PC-3 (cell line): ENCODE data around the gene PTPN22. TPM values are rescaled to one million over a fixed set of nuclear protein-coding genes. Genes with fewer than 3 reads are reported as not detected.

Source experiments
- ATAC-seq: fragments of 200-7000 bp; cut with Tn5 transposase; 2 replicates; pipeline ENCODE4 v1.9.1; 2020; ENCODE audit warnings: mild to moderate bottlenecking, moderate library complexity
- BruUV-seq: library from RNA; stranded (reverse); fragments of 400-500 nt; replicated peaks from 2 replicates; lab custom pipeline; 2021; lab: Mats Ljungman, UMichigan
- CTCF ChIA-PET: fragments of 300-600 bp; sonication (Branson Sonifier 250); formaldehyde crosslinking; loops from one replicate; lab custom pipeline; 2022; ENCODE audit warnings: antibody characterized with exemption; lab: Charles Lee
- POLR2A ChIA-PET: fragments of 300-600 bp; sonication (Branson Sonifier 250); formaldehyde crosslinking; loops from one replicate; lab custom pipeline; 2022; ENCODE audit warnings: antibody characterized with exemption; ENCODE audit not compliant: unreplicated experiment; lab: Charles Lee
- DNase-seq: peaks from one replicate; pipeline ENCODE4 v3.0.0-alpha.2; 2015
- H2AFZ ChIP-seq: fragments of 300-600 bp; sonication (generic); 2 replicates; pipeline ENCODE4 v1.6.0; 2016; ENCODE audit warnings: antibody characterized with exemption, low read length
- H3F3A ChIP-seq: fragments of 300-600 bp; sonication (generic); one replicate; pipeline ENCODE4 v1.6.0; 2017; ENCODE audit warnings: antibody characterized with exemption, low read length, control low read depth, mild to moderate bottlenecking; ENCODE audit not compliant: unreplicated experiment
- H3K27ac ChIP-seq: fragments of 300-600 bp; sonication (generic); 2 replicates; pipeline ENCODE4 v1.5.1; 2016; ENCODE audit warnings: mild to moderate bottlenecking, low read length
- H3K27me3 ChIP-seq: fragments of 300-600 bp; sonication (generic); 2 replicates; pipeline ENCODE4 v1.6.1; 2016; ENCODE audit warnings: low read length, mixed read lengths
- H3K36me3 ChIP-seq: fragments of 300-600 bp; sonication (generic); 2 replicates; pipeline ENCODE4 v1.6.1; 2016; ENCODE audit warnings: low read depth, mixed run types, low read length, mixed read lengths
- H3K4me1 ChIP-seq: fragments of 300-600 bp; sonication (generic); 2 replicates; pipeline ENCODE4 v1.5.1; 2016; ENCODE audit warnings: low read length; ENCODE audit not compliant: insufficient read depth
- H3K4me2 ChIP-seq: fragments of 300-600 bp; sonication (generic); 2 replicates; pipeline ENCODE4 v1.6.0; 2016; ENCODE audit warnings: low read length
- H3K4me3 ChIP-seq: fragments of 300-600 bp; sonication (generic); 2 replicates; pipeline ENCODE4 v1.5.1; 2016; ENCODE audit warnings: mild to moderate bottlenecking, low read length, mixed read lengths
- H3K79me2 ChIP-seq: fragments of 300-600 bp; sonication (generic); 2 replicates; pipeline ENCODE4 v1.6.1; 2017; ENCODE audit warnings: low read length, mixed read lengths
- H3K9ac ChIP-seq: fragments of 300-600 bp; sonication (generic); 2 replicates; pipeline ENCODE4 v1.6.0; 2016; ENCODE audit warnings: mild to moderate bottlenecking, low read length
- H3K9me2 ChIP-seq: fragments of 300-600 bp; sonication (generic); replicated peaks from 2 replicates; pipeline ENCODE4 v1.6.1; 2016; ENCODE audit warnings: mixed run types, low read length, mixed read lengths
- H3K9me3 ChIP-seq: fragments of 300-600 bp; sonication (generic); 2 replicates; pipeline ENCODE4 v1.6.1; 2016; ENCODE audit warnings: low read length, mixed read lengths
- H4K20me1 ChIP-seq: fragments of 300-600 bp; sonication (generic); 2 replicates; pipeline ENCODE4 v1.6.1; 2016; ENCODE audit warnings: low read length, mixed read lengths
- CTCF ChIP-seq: fragments of 300-600 bp; sonication (generic); conservative IDR thresholded peaks from 2 replicates; pipeline ENCODE4 v1.5.1; 2017; ENCODE audit warnings: antibody characterized with exemption, low read depth, mild to moderate bottlenecking, low read length
- EZH2 ChIP-seq: fragments of 300-600 bp; sonication (generic); IDR thresholded peaks from one replicate; pipeline ENCODE4 v1.6.1; 2017; ENCODE audit warnings: antibody characterized with exemption, mild to moderate bottlenecking, low read length; ENCODE audit not compliant: unreplicated experiment
- EZH2phosphoT487 ChIP-seq: fragments of 300-600 bp; sonication (generic); IDR thresholded peaks from 2 replicates; pipeline ENCODE4 v1.6.1; 2018; ENCODE audit warnings: mild to moderate bottlenecking, antibody characterized with exemption, low read length, borderline replicate concordance
- intact Hi-C: fragments of 100-400 bp; cut with micrococcal nuclease; formaldehyde crosslinking; loops from 2 replicates; pipeline ENCODE4 v1.9.0; 2023
- total RNA-seq: library from RNA; depleted of rRNA; stranded (reverse); fragments of >200 nt; gene quantifications from 2 replicates; pipeline ENCODE4 v1.2.3, GENCODE V29; 2014

Gene PTPN22
- total RNA-seq, 1 experiment from 2014 or later: 0.04 TPM

- Histone ChIP-seq H4K20me1 (no peaks in the 10 kb centered on the region), H3K4me2 (no peak overlapping the region), H3F3A (no peaks in the 10 kb centered on the region), H2AFZ (no peak overlapping the region), H3K79me2 (no peaks in the 10 kb centered on the region), H3K4me1 (no peaks in the 10 kb centered on the region), H3K36me3 (peaks cover 32% of the 10 kb centered on the region), H3K4me3 (no peak overlapping the region), H3K27me3 (no peaks in the 10 kb centered on the region), H3K27ac (no peak overlapping the region), H3K9me3 (no peaks in the 10 kb centered on the region), H3K9me2 (no peaks in the 10 kb centered on the region), H3K9ac (no peak overlapping the region)
- intact Hi-C loops: no loop called here
- ATAC-seq (no peak), DNase-seq (no peak)
- ChIA-PET CTCF (no interaction called here), POLR2A (no interaction called here)
- TF ChIP-seq EZH2: no peak
- no peak for TF ChIP-seq EZH2phosphoT487
- no peak for TF ChIP-seq CTCF
- no TSS peak for BruUV-seq
Observed at GRCh38 chr1:113895961-113896360, 24.4 kb upstream of the PTPN22 start.

DNA sequence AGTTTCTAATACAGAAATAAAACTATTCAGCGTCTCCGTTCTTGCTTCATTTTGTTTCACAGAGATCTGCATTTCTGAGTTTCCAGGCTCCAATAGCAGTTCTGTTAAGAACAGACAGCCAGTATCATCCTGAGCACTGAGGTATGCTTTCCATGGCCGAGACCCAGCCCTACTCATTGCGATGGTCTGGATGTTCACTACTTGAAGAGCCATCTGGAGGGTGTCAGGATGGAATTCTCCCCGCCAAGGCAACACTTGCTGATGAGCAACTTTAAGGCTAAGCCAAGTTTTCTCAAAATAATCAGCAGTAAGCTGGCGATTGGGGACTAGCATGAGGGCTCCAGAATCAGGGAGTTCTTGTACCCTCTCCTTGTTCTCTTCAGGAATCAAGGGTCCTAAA lies 23.6 kb upstream of the PTPN22 start:
- Histone ChIP-seq H3K9me3 (no peaks in the 10 kb centered on the region), H4K20me1 (no peaks in the 10 kb centered on the region), H3K27ac (no peak overlapping the region), H3K4me3 (no peak overlapping the region), H3F3A (no peaks in the 10 kb centered on the region), H3K27me3 (no peaks in the 10 kb centered on the region), H2AFZ (no peak overlapping the region), H3K4me1 (no peaks in the 10 kb centered on the region), H3K9ac (no peak overlapping the region), H3K79me2 (no peaks in the 10 kb centered on the region), H3K36me3 (peaks cover 30% of the 10 kb centered on the region), H3K4me2 (no peak overlapping the region), H3K9me2 (no peaks in the 10 kb centered on the region)
- ATAC-seq (no peak), DNase-seq (no peak)
- TF ChIP-seq CTCF (no peak), EZH2phosphoT487 (no peak), EZH2 (no peak)
- CTCF ChIA-PET: no interaction called here
- intact Hi-C loops: no loop called here
- no TSS peak for BruUV-seq
- POLR2A ChIA-PET: no interaction called here

- Histone ChIP-seq H3K4me2 (no peak overlapping the region), H4K20me1 (no peaks in the 10 kb centered on the region), H3K4me3 (no peak overlapping the region), H3K9ac (no peak overlapping the region), H3K4me1 (no peaks in the 10 kb centered on the region), H3K9me3 (no peaks in the 10 kb centered on the region), H3K36me3 (peaks cover 26% of the 10 kb centered on the region), H2AFZ (no peak overlapping the region), H3F3A (no peaks in the 10 kb centered on the region), H3K79me2 (no peaks in the 10 kb centered on the region), H3K27ac (no peak overlapping the region), H3K27me3 (no peaks in the 10 kb centered on the region), H3K9me2 (no peaks in the 10 kb centered on the region)
- DNase-seq (no peak), ATAC-seq (no peak)
- POLR2A ChIA-PET: no interaction called here
- CTCF ChIA-PET: no interaction called here
- BruUV-seq: no TSS peak
- TF ChIP-seq EZH2phosphoT487: no peak
- no peak for TF ChIP-seq CTCF
- no peak for TF ChIP-seq EZH2
- intact Hi-C loops: no loop called here
Observed at GRCh38 chr1:113893267-113893666, 21.8 kb upstream of the PTPN22 start.
